RWPE1 (cell line): ENCODE measurements around the gene AP1B1.

Source experiments
- CTCF ChIA-PET: fragments of 350-600 bp; sonication (Branson Sonifier 250); formaldehyde crosslinking; extraction: SDS; loops from one replicate; lab custom pipeline; 2021; lab: Yijun Ruan, JAX
- POLR2A ChIA-PET: fragments of 400-600 bp; formaldehyde crosslinking; extraction: SDS; loops from one replicate; lab custom pipeline; 2020; ENCODE audit warnings: antibody characterized with exemption; ENCODE audit not compliant: low non-redundant PET; lab: Yijun Ruan, JAX
- DNase-seq: peaks from one replicate; pipeline ENCODE4 v3.0.0; 2012; ENCODE audit warnings: low spot score
- H3K27ac ChIP-seq: fragments of 450-650 bp; 2 replicates; pipeline ENCODE4 v1.5.1; 2017
- TF ChIP-seq, protein P1 (sequence below): fragments of 450-650 bp; conservative IDR thresholded peaks from 2 replicates; pipeline ENCODE4 v1.5.1; 2017; ENCODE audit warnings: low read depth, mild to moderate bottlenecking

The AP1B1 gene

DNA sequence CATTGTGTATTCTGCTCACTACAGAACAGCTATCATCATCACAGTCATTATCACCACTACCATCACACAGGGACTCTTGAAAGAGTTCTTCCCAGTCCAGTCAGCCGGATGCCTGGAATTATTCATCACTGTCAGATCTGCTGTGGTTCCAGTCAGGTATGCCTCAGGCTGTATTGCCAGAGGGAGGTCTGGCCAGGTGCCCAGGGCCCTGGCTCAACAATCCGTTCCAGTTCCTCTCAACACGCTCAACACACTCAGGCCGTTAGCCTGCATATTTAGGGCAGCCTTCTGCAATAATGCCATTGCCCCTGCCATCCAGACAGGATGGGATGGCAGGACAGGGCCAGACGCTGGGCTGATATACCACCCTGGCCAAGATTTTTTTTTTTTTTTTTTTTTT lies 44.2 kb downstream of the AP1B1 start:
- CTCF ChIA-PET: no interaction called here
- POLR2A ChIA-PET: no interaction called here
- TF ChIP-seq, protein P1, sequence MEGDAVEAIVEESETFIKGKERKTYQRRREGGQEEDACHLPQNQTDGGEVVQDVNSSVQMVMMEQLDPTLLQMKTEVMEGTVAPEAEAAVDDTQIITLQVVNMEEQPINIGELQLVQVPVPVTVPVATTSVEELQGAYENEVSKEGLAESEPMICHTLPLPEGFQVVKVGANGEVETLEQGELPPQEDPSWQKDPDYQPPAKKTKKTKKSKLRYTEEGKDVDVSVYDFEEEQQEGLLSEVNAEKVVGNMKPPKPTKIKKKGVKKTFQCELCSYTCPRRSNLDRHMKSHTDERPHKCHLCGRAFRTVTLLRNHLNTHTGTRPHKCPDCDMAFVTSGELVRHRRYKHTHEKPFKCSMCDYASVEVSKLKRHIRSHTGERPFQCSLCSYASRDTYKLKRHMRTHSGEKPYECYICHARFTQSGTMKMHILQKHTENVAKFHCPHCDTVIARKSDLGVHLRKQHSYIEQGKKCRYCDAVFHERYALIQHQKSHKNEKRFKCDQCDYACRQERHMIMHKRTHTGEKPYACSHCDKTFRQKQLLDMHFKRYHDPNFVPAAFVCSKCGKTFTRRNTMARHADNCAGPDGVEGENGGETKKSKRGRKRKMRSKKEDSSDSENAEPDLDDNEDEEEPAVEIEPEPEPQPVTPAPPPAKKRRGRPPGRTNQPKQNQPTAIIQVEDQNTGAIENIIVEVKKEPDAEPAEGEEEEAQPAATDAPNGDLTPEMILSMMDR: no peak
- peak overlapping the region; percentile 77 for H3K27ac ChIP-seq
- DNase-seq: peak; percentile 78

- CTCF ChIA-PET: no interaction called here
- TF ChIP-seq, protein P1: no peak
- DNase-seq: peak; percentile 36
- peak overlapping the region; percentile 77 for H3K27ac ChIP-seq
- POLR2A ChIA-PET: no interaction called here
Observed at GRCh38 chr22:29343313-29343805, 45.0 kb downstream of the AP1B1 start.

DNA sequence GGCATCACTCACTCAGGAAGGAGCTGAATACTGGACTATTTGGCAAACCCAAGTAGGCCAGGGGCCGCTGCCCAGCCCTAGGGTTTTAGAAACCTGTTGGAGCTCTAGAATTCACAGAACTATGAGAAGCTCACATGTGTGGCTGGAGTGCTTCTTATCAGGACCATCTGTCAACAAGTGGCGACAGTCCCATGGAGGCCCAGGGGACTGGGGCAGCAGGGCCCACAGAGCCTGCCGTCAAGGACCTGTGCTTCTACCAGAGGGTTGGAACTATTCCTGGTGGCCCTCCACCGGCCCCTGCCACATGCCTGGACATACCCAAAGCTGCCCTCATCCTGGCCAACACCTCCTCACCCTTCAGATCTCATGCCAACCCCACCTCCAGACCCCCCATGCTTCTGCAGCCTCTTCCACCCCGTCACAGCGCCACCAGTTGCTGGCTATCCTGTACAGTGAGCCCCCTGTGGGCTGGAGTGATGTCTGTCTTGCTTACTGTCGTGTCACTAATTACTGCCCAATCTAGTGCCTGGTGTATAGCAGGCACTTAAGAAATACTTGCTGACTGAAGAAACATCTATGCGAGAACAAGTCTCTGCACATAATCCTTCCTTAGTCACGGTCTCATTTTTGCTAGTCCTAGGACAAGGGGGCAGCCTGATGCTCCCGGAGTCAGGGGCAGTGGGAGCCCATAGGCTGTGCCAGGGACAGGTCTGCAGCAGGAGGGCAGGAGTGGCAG lies 45.6 kb downstream of the AP1B1 start:
- TF ChIP-seq, protein P1: no peak
- CTCF ChIA-PET: no interaction called here
- peak; percentile 20 for DNase-seq
- POLR2A ChIA-PET: no interaction called here
- H3K27ac ChIP-seq: peak overlapping the region; percentile 77

GRCh38 chr22:29342177-29342576 lies 46.2 kb downstream of the AP1B1 start:
- CTCF ChIA-PET: no interaction called here
- POLR2A ChIA-PET: no interaction called here
- H3K27ac ChIP-seq: peak overlapping the region; percentile 77

GRCh38 chr22:29341849-29342127 lies 46.6 kb downstream of the AP1B1 start:
- TF ChIP-seq, protein P1: no peak
- ChIA-PET POLR2A (no interaction called here), CTCF (no interaction called here)
- peak overlapping the region; percentile 77; the same call in 1 of the 2 replicates for H3K27ac ChIP-seq
- no peak for DNase-seq

More at GRCh38 chr22:29342177-29342576, 46.2 kb downstream of the AP1B1 start:
- TF ChIP-seq, protein P1: no peak
- no peak for DNase-seq

GRCh38 chr22:29341056-29341848 lies 47.1 kb downstream of the AP1B1 start:
- CTCF ChIA-PET: no interaction called here
- POLR2A ChIA-PET: no interaction called here

More at GRCh38 chr22:29341056-29341848, 47.1 kb downstream of the AP1B1 start:
- DNase-seq: no peak
- TF ChIP-seq, protein P1: no peak
- H3K27ac ChIP-seq: no peak overlapping the region
